GM12878 (cell line): ENCODE results near the gene ADAR. TPM values are rescaled to one million over a fixed set of nuclear protein-coding genes. Genes with fewer than 3 reads are reported as not detected.

Experiments used
- ATAC-seq: fragments of 200-7000 bp; cut with Tn5 transposase; 3 replicates; pipeline ENCODE4 v1.9.1; 2020; ENCODE audit warnings: mild to moderate bottlenecking, moderate library complexity
- BruUV-seq: library from RNA; stranded (reverse); fragments of 400-500 nt; replicated peaks from 2 replicates; lab custom pipeline; 2021; lab: Mats Ljungman, UMichigan
- CTCF ChIA-PET: fragments of 300-600 bp; sonication (Branson Sonifier 250); formaldehyde crosslinking; extraction: SDS; loops from one replicate; lab custom pipeline; 2021; ENCODE audit warnings: inconsistent platforms; lab: Yijun Ruan, JAX
- POLR2A ChIA-PET: fragments of 350-600 bp; formaldehyde crosslinking; extraction: SDS; loops from one replicate; lab custom pipeline; 2021; ENCODE audit warnings: inconsistent platforms; lab: Charles Lee
- RAD21 ChIA-PET: fragments of 300-600 bp; sonication (Branson Sonifier 250); formaldehyde crosslinking; loops from one replicate; lab custom pipeline; 2023; ENCODE audit warnings: antibody characterized with exemption; ENCODE audit not compliant: unreplicated experiment; lab: Charles Lee
- SMC1A ChIA-PET: fragments of 300-600 bp; sonication (Branson Sonifier 250); formaldehyde crosslinking; loops from one replicate; lab custom pipeline; 2023; ENCODE audit not compliant: unreplicated experiment, uncharacterized antibody; lab: Charles Lee
- DNase-seq: peaks from one replicate; pipeline ENCODE4 v3.0.0-alpha.2; 2011; ENCODE audit warnings: low read depth, low spot score
- FAIRE-seq: peaks from 3 replicates; lab custom pipeline; 2011; peaks lifted over from hg19 to GRCh38; lab: Jason Lieb, UNC
- H2AFZ ChIP-seq: 2 replicates; pipeline ENCODE4 v1.6.0; 2011; ENCODE audit warnings: low read depth, low read length, control low read depth; ENCODE audit not compliant: control insufficient read depth
- H3K27ac ChIP-seq: 2 replicates; pipeline ENCODE4 v1.5.1; 2011; ENCODE audit warnings: control low read depth; ENCODE audit not compliant: control insufficient read depth, insufficient read depth
- H3K27me3 ChIP-seq, 2 experiments: replicated peaks in 1 of 2; 2 replicates each; pipeline versions ENCODE4 v1.6.0 to v1.6.1; 2011; ENCODE audit warnings: low read length in 1 of 2; ENCODE audit not compliant: control insufficient read depth in 2 of 2, insufficient read depth in 2 of 2
- H3K36me3 ChIP-seq, 2 experiments: 2 replicates each; pipeline ENCODE4 v1.5.1; 2011; ENCODE audit warnings: low read length in 1 of 2; ENCODE audit not compliant: control insufficient read depth in 2 of 2, insufficient read depth in 2 of 2
- H3K4me1 ChIP-seq: 2 replicates; pipeline ENCODE4 v1.6.1; 2011; ENCODE audit warnings: mild to moderate bottlenecking, low read length, moderate library complexity, mixed read lengths; ENCODE audit not compliant: control insufficient read depth, insufficient read depth
- H3K4me2 ChIP-seq: 2 replicates; pipeline ENCODE4 v1.6.0; 2011; ENCODE audit warnings: control low read depth; ENCODE audit not compliant: control insufficient read depth, insufficient read depth
- H3K4me3 ChIP-seq: fragments of 200-600 bp; sonication (generic); 2 replicates; pipeline ENCODE4 v1.5.1; 2016
- H3K79me2 ChIP-seq: 2 replicates; pipeline ENCODE4 v1.6.0; 2011; ENCODE audit warnings: low read length; ENCODE audit not compliant: control insufficient read depth, insufficient read depth
- H3K9ac ChIP-seq: 2 replicates; pipeline ENCODE4 v1.8.0; 2011; ENCODE audit warnings: low read length, control low read depth, mixed read lengths; ENCODE audit not compliant: control insufficient read depth, insufficient read depth
- H3K9me3 ChIP-seq: replicated peaks from 3 replicates; pipeline ENCODE4 v1.5.1; 2011; ENCODE audit warnings: mild to moderate bottlenecking, low read length; ENCODE audit not compliant: control insufficient read depth, insufficient read depth
- H4K20me1 ChIP-seq: 2 replicates; pipeline ENCODE4 v1.6.0; 2011; ENCODE audit not compliant: control insufficient read depth, insufficient read depth
- ATF3 ChIP-seq: IDR thresholded peaks from 2 replicates; pipeline ENCODE4 v1.6.1; 2011; ENCODE audit warnings: low read depth, mild to moderate bottlenecking, low read length, moderate library complexity, borderline replicate concordance; ENCODE audit errors: extremely low read depth
- BCL3 ChIP-seq: IDR thresholded peaks from 2 replicates; pipeline ENCODE4 v1.6.1; 2011; ENCODE audit warnings: borderline replicate concordance, low read depth, mild to moderate bottlenecking, moderate library complexity, low read length; ENCODE audit not compliant: insufficient read depth, poor library complexity, severe bottlenecking
- CBFB ChIP-seq: IDR thresholded peaks from 2 replicates; pipeline ENCODE4 v1.6.1; 2016; ENCODE audit warnings: antibody characterized with exemption, low read depth
- CHD4 ChIP-seq: fragments of 200-600 bp; sonication (generic); IDR thresholded peaks from 2 replicates; pipeline ENCODE4 v1.6.1; 2016; ENCODE audit warnings: mild to moderate bottlenecking
- E2F8 ChIP-seq: fragments of 450-650 bp; IDR thresholded peaks from 2 replicates; pipeline ENCODE4 v1.6.1; 2018; ENCODE audit warnings: mild to moderate bottlenecking, low read depth, moderate library complexity; ENCODE audit not compliant: partially characterized antibody
- ELK1 ChIP-seq: IDR thresholded peaks from 2 replicates; pipeline ENCODE4 v1.6.1; 2012; ENCODE audit warnings: low read depth, low read length, improper control_type of control experiment
- MLLT1 ChIP-seq: fragments of 450-650 bp; IDR thresholded peaks from 2 replicates; pipeline ENCODE4 v1.6.1; 2016; ENCODE audit warnings: mild to moderate bottlenecking
- NBN ChIP-seq: fragments of 450-650 bp; IDR thresholded peaks from 2 replicates; pipeline ENCODE4 v1.6.1; 2016
- NFXL1 ChIP-seq: fragments of 450-650 bp; IDR thresholded peaks from 2 replicates; pipeline ENCODE4 v1.6.1; 2017; ENCODE audit warnings: antibody characterized with exemption, mild to moderate bottlenecking, borderline replicate concordance
- PAX8 ChIP-seq: fragments of 450-650 bp; IDR thresholded peaks from 2 replicates; pipeline ENCODE4 v1.6.1; 2017; ENCODE audit warnings: mild to moderate bottlenecking, moderate library complexity
- SMC3 ChIP-seq: IDR thresholded peaks from 2 replicates; pipeline ENCODE4 v1.6.1; 2011; ENCODE audit warnings: low read length, improper control_type of control experiment, borderline replicate concordance
- WRNIP1 ChIP-seq: IDR thresholded peaks from 2 replicates; pipeline ENCODE4 v1.6.1; 2011; ENCODE audit warnings: low read depth, low read length, improper control_type of control experiment, borderline replicate concordance
- ZNF622 ChIP-seq: fragments of 450-650 bp; IDR thresholded peaks from 2 replicates; pipeline ENCODE4 v1.6.1; 2017; ENCODE audit warnings: mild to moderate bottlenecking, inconsistent platforms
- ZZZ3 ChIP-seq: IDR thresholded peaks from 2 replicates; pipeline ENCODE4 v1.6.1; 2011; ENCODE audit warnings: low read depth; ENCODE audit not compliant: control insufficient read depth, insufficient read length
- WGBS: methylation state at CpG from one replicate; pipeline ENCODE4 v1.1.6; 2016; ENCODE audit warnings: low lambda C conversion rate; ENCODE audit not compliant: insufficient replicate concordance, insufficient coverage; ENCODE audit errors: missing lambda C conversion rate; 5-methylcytosine and 5-hydroxymethylcytosine counted together
- in situ Hi-C: fragments of 300-500 bp; cut with MboI; formaldehyde crosslinking; loops from 9 replicates; pipeline ENCODE4 v1.14.3; 2018; ENCODE audit warnings: mixed read lengths
- intact Hi-C: fragments of 100-400 bp; cut with micrococcal nuclease; formaldehyde crosslinking; loops from one replicate; pipeline ENCODE4 v1.14.2; 2022; ENCODE audit not compliant: unreplicated experiment
- polyA plus RNA-seq, 11 experiments: library from polyadenylated mRNA; depleted of rRNA in 4 of 11; unstranded in 6 of 11; stranded (reverse) in 5 of 11; fragments of >200 nt; fragmentation: Nextera tagmentation in 4 of 11; fragmentation: Illumina TruSeq in 1 of 11; extraction: Ambion mirVana in 4 of 11; extraction: Trizol in 1 of 11; gene quantifications; 1 replicate in 1 of 11; 2 replicates in 10 of 11; pipeline versions ENCODE4 v1.2.1 to v1.2.3, GENCODE V29; 2011 to 2016; ENCODE audit warnings: inconsistent platforms in 2 of 11, missing spikeins in 2 of 11, low read depth in 1 of 11
- total RNA-seq, 4 experiments: library from RNA; depleted of rRNA in 3 of 4; stranded (reverse); fragments of >200 nt in 3 of 4; fragmentation: Illumina TruSeq in 1 of 4; extraction: Trizol in 1 of 4; gene quantifications; 2 replicates each; pipeline versions ENCODE4 v1.2.1 to v1.2.3, GENCODE V29; 2013 to 2021

ADAR gene
- total and polyA plus RNA-seq, 10 of the 15 experiments (the other 5 are each of a cell fraction or from before 2014, with no cell fraction given), result 55.5 to 413 (median 176) TPM

- TF ChIP-seq MLLT1, result no peak
- no peak for TF ChIP-seq CHD4
- no peak for TF ChIP-seq BCL3
Observed at GRCh38 chr1:154567386-154568156, 40.4 kb downstream of the ADAR start, which contains the start of gene CHRNB2 (continued).

GRCh38 chr1:154565876-154566275 lies 42.1 kb downstream of the ADAR start:
- DNase-seq (no peak), FAIRE-seq (no peak), ATAC-seq (no peak)
- Histone ChIP-seq H3K79me2 (no peaks in the 10 kb centered on the region), H3K9ac (no peak overlapping the region), H2AFZ (no peak overlapping the region), H3K4me3 (no peak overlapping the region), H3K27ac (no peak overlapping the region), H3K4me2 (no peak overlapping the region), H3K4me1 (no peaks in the 10 kb centered on the region), H3K27me3 (peaks cover 2 to 5% of the 10 kb centered on the region in 2 experiments; a peak in 3 of 4 replicates), H3K36me3 (no peaks in the 10 kb centered on the region), H4K20me1 (no peaks in the 10 kb centered on the region; the same call in 1 of the 2 replicates), H3K9me3 (no peaks in the 10 kb centered on the region)
- ChIA-PET CTCF (interaction anchor here (0.8 to 1.7 kb wide), 2 partner anchors 10 to 451 kb away, joined by 3 read pairs; no protein-coding TSS in a partner anchor), SMC1A (no interaction called here), RAD21 (no interaction called here), POLR2A (no interaction called here)
- intact Hi-C loops (no loop called here), in situ Hi-C loops (loop anchor here (5.0 kb wide), 1 partner anchor 316 kb away; no protein-coding TSS in a partner anchor)
- no TSS peak for BruUV-seq
- WGBS, result 68% methylated on average over 6 of the region's 6 CpGs
- TF ChIP-seq WRNIP1 (no peak), ZZZ3 (no peak), PAX8 (no peak), ELK1 (no peak), ZNF622 (no peak), CBFB (no peak), NFXL1 (no peak), ATF3 (no peak), NBN (no peak), E2F8 (no peak), SMC3 (no peak)
